Activated effector memory CD4-positive, alpha-beta T cell treated with anti-CD3 and anti-CD28 coated beads, Interleukin-2, amount 50 U/mL, for 16 hours (primary cell): Measurements from ENCODE around the gene EGLN1.
"Not testable (repeated sequence)": the region's sequence is repeated elsewhere in the genome, so short reads cannot be mapped to it uniquely, and the experiment has no call there.

Experiments used
- DNase-seq: peaks from one replicate; pipeline ENCODE4 v3.0.0-alpha.2; 2020

Gene EGLN1

DNA sequence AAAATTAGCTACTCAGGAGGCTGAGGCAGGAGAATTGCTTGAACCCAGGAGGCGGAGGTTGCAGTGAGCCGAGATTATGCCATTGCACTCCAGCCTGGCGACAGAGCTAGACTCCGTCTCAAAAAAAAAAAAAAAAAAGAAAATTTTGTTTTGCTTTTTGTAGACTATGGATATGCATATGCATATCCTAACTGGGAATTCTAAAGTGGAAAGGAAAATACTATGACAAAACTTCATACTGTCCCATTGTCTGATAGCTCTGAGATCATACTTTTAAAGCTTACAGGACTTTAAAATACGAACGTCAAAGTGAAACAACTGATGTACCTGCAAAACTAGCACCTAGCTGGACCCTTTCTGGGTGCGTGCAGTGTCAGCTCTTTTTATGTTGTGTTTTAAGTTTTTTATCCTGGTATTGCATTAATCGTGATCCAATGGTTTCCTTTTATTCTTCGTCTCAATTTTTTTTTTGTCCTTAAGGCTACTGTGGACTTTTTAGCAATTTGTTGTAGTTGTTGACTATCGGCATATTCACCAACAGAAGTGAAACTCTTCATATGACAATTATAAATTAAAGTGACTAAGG lies 64.8 kb downstream of the EGLN1 start:
- DNase-seq: no peak

DNA sequence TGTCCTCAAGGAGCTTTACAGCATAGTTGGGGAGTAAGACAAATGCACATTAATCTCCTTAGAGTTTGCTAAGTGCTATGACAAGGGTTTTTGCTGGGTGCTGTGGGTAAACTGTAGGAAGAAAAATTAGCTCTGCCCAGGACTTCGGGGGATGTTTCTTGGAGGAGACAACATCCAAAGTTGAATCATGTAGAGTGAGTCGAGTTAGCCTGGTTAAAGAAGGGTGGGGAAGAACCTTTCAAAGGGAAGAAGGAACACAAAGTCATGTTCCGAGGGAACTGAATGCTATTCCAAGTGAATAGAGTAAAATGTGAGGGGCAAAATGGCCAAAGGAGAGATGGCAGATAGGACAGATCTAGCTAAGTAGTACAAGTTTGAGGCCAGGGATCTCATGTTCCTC lies 66.9 kb downstream of the EGLN1 start:
- DNase-seq: no peak

DNA sequence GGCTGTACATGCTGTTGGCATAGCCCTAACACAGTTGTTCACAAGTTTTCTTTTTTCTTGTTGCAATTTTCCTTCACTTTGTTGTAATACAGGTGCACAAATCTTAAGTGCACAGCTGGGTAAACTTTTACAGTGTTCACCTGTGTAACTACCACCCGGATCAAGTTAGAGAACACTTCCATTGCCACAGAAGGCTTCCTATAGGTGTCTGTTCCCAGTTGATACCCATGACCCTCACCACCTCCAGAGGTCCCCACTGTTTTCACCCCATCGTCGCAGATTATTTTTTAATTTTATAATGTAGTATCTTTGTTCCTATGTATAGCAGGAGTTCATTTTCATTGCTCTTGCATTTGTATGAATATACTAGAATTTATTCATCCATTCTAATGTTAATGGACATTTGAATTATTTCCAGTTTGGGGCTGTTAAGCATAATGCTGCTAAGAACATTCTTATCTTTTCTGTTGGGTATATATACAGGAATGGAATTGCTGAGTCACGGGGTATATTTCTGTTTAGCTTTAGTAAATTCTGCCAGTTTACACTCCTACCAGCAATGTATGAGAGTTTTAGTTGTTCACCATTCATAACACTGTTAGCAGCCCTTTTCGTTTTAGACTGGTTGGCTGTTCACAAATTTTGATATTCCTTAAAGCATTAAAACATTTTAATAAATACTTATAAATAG lies 67.6 kb downstream of the EGLN1 start:
- no peak for DNase-seq

DNA sequence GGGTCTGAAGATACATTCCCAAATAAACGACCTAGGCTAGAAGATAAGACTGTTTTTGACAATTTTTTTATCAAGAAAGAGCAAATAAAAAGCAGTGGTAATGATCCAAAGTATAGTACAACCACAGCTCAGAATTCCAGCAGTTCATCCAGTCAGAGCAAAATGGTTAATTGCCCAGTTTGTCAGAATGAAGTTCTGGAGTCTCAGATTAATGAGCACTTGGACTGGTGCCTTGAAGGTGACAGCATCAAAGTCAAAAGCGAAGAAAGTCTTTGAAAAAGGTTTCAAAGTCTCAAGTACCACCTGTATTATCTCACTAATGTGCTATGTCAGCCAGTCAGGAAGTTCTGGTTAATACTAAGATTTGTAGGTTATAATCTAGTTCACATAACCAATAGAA lies 69.0 kb downstream of the EGLN1 start:
- DNase-seq: no peak

DNA sequence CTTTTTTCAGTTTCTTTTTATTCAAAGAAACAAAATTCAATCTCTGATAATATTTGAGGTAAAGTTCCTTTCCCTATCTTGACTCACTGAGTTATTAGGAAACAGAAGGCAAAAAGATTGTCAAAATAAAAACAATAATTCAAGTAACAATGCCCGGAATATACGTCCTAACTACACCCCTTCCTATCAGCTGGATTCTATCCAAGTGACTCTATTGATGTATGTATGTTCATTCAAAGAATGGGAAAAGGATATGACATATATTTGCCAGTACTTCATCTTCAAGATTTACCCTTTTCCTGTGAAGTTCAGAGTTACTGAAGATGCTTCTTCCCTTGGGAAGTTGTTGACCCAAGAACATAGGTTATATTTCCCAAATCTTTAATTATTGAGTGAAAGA lies 70.3 kb downstream of the EGLN1 start:
- no peak for DNase-seq

DNA sequence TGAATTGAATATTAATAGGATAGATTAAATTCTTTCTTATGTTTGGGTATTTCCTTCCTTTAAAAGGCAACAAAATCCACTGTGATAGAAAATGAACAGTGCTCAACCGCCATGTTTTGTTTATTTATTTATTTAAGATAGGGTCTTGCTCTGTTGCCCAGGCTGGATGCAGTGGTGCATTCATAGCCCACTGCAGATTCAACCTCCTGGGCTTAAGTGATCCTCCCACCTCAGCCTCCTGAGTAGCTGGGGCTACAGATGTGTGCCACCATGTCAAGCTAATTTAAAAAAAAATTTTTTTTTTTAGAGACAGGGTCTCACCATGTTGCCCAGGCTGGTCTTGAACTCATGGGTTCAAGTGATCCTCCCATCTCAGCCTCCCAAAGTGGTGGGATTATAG lies 73.2 kb downstream of the EGLN1 start:
- not testable (repeated sequence) for DNase-seq

DNA sequence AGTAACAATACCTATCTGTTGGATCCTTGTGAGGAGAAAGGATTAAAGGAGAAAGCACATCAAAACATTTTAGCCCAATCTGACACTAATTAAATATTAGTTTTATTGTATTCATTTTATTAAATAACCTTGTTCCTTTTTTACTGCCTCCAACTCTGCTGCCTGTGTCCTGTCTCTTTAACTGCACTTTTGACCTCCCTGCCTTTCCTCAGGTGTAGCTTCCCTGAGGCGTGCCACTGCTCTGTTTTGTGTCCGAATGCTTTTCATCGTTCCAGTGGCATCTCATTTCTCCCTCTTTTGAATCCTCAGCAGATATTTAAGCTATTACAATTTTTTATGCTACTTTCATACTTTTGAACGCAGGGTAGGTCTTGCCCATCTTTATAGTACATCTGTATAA lies 73.6 kb downstream of the EGLN1 start:
- no peak for DNase-seq

DNA sequence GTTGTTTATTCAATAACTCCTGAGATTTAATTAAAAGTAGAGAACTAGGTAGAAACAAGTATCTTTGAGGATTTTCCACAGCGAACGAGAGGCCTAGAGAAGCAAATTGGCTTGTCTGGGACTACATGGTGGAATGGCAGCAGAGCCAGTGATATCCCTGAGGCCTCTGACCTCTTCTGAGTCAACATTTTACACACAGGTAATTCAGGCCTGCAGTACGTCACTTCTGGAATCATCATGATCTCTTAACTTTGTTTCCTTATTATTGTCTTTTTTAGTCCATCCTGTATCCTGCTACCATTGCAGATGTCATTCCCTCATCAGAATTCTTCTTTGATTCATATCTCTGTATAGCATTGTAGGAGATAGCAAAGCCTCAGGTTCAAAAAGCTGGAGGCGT lies 74.1 kb downstream of the EGLN1 start:
- no peak for DNase-seq

DNA sequence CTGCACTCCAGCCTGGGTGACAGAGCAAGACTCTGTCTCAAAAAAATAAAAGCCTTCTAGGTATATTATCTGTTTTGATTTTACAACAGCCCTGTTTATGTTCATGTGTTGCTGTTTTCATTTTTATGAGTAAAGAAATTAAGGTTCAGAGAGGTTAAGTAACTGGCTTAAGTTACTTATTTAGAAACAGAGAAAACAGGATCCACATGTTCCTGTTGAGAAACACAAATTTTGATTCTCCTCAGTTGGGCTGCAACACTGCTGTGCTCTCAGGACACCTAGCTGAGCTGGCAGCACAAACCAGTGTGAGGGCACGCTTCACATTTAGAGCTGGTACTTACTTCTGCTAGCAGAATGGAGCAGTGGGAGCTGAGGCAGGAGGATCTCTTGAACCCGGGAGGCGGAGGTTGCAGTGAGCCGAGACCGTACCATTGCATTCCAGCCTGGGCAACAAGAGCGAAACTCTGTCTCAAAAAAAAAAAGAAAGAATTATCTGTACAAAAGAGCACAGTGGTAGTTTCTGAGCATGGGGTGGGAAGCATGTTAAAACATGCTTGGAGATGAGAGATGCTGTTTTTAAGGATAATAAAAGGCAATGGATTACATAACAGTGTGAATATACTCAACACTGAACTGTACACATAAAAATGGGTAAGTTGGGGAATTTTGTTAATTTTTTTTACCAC lies 81.6 kb downstream of the EGLN1 start:
- DNase-seq: no peak

DNA sequence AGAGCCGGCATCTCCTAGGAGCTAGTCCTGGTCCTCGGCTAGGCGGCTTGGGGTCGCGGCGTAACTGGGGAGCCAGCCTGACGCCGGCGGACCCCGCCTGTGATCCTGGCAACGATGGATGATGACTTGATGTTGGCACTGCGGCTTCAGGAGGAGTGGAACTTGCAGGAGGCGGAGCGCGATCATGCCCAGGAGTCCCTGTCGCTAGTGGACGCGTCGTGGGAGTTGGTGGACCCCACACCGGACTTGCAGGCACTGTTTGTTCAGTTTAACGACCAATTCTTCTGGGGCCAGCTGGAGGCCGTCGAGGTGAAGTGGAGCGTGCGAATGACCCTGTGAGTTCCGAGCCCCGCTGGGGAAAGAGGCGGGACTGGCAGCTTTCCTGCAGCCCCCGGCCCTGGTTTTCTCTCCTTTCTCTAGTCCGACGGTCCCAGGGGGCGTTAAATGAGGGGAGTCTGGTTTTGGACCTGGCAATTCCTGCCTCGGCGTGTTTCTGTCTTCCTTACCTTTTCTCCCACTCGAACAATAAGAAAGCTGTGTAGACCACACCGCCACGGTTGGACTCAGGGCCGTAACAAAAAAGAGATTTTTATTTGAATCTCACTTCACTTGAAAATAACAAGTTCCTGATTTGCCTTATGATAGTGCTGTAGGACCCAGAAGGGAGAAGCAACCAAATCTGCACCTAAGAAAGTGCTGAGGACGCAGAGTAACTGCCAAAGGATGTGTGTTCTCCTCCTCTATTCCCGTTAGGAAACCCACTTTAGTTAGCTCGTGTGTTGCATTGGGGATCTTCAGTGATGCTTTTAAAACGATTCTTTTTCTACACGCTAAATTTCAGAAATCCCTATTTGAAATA lies 83.6 kb downstream of the EGLN1 start, which contains the start of gene SPRTN:
SPRTN (plus strand) TSS at position 24 of the 859 bp plus-strand sequence; CDS start at position 115, 91 bp downstream.
- no peak for DNase-seq

DNA sequence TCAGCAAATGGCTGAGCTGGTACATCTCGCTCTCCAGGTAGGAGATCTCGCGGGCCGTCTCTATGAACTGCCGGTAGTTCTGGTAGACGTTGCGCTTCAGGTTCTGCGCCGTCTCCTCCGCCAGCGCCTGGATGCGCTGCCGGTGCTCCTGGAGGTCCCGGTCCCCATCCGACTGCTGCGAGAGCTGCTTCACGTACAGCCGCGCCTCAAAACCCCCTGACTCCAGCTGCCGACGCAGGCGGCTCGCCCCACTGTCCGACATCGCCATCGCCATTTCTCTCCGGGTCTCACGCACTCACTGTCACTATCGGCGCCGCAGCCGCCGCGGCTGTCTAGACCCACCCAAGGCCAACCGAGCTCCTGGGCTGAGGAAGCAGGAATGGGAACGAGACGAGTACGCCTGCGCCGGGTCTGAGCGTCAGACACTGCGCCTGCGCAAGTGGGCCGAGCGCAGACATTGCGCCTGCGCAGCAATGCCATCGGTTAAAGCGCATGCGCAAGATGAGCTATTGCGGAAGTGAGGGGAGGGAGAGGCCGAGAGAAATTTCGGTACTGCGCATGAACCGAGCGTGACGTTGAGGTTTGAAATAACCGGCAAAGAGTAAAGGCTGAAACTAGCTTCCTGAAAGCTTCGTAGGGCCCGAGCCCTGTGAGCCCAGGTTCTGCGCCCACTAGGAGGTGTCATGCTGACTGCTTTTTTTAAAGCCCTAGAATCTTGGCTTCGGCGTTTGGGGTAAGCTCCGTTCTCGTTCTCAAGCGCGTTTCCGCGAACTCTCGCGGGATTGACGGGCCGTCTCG lies 84.4 kb downstream of the EGLN1 start, which contains the start of gene EXOC8:
EXOC8 (minus strand) TSS at position 381 of the 798 bp plus-strand sequence; CDS start at position 274, 107 bp downstream.
- peak; percentile 99 for DNase-seq

DNA sequence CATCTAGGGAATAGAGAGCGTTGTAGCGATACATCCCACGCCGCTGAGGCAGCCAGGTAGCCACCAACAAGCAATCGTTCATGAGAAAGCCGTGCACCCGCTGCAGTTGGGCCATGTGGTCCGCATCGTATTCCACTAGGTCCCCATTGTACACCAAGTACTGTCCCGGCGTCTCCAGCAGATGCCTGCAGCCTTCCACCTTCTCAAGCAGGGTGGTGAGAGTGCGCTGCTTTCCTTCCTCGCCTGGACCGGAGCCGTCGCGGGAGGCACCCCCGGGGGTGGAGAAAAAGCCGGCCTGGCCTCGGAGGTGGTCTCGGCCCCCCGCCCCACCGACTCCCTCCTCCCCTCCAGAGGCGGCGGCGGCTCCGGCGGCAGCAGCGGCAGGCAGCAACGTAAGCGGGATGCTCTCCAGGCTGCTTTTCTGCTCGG lies 85.0 kb downstream of the EGLN1 start:
- DNase-seq: no peak

DNA sequence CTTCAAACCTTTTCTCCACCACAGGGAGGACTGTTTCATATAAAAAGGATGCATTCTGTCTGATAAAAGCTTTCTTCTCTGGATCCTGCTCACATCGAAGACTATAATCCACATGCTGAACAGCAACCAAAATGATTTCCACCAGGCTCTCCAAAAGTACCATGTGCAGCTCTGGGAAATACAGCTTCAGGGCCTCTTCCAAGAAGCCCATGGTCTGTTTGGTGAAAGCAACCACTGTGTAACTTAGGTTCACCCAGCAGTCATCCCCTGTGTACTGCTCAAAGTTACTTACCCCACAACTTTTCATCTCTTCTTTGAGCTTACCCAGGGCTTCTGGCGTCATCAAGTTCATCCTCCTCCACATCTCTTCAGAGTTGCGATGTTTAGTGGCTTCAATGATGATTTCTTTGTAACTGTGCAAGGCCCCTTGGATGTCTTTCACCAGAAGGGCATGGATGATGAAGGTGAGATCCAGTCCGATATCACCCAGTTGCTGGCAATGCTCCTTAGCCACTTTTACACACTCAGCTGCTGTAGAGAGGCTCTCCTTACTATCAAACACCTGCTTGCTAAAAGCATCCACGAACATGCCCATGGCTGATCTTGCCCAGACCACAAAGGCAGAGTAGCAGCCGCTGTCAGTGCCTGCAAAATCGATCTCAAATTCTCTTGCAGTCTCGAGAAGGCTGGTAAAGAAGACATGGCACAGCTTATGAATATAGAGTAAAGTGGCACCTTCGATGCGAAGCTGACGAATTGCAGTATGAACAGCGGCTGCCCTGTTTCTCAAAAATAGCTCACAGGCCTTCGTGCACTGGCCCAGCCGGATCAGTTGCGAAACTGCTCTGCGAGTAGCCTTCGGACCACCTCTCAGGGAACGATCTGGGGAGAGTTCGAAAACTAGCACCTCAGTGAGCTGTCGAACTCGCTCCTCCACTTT lies 86.2 kb downstream of the EGLN1 start:
- no peak for DNase-seq

DNA sequence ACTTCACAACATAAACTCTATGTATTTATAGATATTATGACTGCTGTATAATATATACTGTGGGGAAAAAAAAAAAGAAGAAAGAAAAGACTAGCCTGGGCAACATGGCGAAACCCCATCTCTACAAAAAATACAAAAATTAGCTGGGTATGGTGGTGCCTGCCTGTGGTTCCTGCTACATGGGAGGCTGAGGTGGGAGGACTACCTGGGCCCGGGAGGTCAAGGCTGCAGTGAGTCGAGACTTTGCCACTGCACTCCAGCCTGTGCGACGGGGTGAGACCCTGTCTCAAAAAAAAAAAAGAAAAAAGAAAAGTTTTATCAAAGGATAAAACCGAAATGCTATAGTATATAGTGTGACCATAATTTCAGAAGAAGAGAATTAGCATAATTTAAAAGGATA lies 87.1 kb downstream of the EGLN1 start:
- no peak for DNase-seq

DNA sequence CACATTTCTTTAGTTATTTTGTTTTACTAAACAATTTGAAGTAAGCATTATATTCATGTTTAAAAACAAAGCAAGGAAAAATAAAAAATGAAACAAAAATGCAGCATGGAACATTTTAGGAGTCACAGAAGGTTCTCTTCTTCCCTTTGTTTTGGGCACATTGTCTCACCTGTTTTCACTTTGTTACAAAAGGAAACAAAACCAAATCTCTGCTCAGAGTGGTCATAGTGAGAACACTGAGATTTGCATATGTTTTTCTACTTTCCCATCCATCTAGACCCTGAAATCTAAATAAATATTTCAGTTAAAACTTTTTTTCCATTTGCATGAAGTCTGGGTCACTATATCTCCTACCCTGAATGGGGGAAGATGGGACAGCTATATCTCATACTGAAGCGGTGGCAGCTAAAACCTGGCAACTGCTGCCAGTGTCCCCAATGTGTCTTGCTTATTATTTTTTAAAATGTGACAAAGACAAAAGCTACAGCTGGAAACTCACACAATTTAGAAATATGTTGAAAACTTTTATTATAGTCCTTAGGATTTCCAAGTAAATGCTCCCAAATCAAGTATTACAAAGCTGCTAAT lies 87.9 kb downstream of the EGLN1 start:
- DNase-seq: no peak

DNA sequence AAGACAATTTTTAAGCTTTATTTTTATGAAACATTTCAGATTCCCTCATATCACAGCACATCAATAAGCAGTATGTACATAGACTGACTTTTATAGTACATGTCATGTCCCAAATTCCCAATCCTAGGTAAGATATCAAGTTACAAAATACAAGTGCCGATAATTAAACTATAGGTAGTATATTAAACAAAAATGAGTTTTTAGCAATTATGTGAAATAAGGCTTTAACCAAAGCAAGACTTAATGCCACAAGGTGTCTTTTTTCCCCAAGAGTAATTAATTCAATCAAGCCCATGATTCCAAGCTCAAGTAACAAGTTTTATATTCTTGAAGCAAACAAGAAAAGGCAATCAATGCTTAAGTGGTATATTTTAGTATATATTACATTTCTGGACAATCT lies 89.3 kb downstream of the EGLN1 start:
- DNase-seq: no peak

DNA sequence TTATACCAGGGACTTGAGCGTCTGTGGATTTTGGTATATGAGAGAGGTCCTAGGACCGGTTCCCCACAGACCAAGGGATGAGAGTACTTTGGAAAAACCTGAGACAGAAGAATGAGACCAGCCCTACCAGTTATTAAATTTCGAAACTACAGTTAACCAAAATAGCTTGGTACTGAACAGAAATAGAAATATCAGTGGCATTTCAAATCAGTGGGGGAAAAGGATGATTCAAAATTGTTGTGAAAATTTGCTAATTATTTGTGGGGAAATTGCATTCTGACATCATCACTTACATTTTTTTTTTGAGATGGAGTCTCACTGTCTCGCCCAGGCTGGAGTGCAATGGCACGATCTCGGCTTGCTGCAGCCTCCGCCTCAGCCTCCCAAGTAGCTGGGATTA lies 92.6 kb downstream of the EGLN1 start:
- no peak for DNase-seq

DNA sequence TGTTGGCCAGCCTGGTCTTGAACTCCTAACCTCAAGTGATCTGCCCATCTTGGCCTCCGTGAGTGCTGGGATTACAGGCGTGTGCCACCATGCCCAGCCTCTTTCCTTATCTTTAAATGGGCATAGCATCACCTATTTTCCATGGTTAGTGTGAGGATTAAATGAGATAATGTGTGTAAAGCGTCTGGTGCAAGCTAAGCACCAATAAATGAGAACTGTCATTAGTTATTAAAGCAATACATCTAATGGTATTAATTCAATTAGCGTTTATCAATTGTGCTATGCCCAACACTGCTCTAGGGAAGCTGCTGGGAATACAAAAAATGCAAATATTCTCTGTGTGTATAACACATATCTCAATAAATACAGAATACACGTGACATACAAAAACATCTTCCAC lies 94.5 kb downstream of the EGLN1 start:
- DNase-seq: no peak

DNA sequence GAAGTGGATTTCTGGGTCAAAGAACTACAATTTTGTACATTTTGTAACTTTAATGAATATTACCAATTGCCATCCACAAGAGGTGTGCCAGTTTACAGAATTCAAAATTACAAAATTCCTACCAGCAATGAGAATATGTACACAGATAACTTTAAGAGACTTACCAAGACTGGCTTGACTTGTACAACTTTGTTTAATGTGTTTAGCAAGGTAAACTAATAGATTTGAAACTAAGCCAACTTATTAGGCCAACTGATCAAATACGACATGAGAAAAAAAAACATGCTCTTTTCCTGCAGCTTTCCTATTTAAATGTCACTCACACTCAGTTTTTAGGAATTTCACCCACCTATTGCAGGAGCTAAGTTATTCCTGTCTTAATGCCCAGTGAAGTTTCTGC lies 95.8 kb downstream of the EGLN1 start:
- DNase-seq: no peak

DNA sequence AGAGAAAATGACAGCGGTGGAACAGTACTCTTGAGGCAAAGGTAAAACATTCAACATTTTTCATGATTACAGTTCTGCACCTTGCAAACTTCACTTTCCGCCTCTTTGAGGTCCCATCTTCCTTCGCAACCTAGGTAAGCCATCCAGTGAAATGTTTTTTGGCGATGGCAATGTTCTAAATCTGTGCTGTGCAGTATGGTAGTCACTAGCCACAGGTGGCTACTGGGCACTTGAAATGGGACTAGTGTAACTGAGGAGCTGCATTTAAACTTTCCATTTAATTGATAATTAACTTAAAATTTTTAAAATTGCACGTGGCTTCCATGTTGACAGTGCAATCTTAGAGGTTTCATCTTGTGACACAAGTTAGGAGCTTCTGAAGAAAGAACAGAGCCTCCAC lies 97.4 kb downstream of the EGLN1 start:
- no peak for DNase-seq
